ENCODE measurements around the gene RFESD. TPM values are rescaled to one million over a fixed set of nuclear protein-coding genes. Genes with fewer than 3 reads are reported as not detected.

RFESD gene
- total and polyA plus RNA-seq, 2 of the 13 experiments (the other 11 are each of a cell fraction or from before 2014, with no cell fraction given) = 1.1 to 2.2 TPM

GRCh38 chr5:95620870-95621838 lies 25.4 kb upstream of the RFESD start (continued):
- TF ChIP-seq ZBTB33 (CRISPR knock-in tag; IDR thresholded peaks at IDR 0.05) = peak; percentile 79
- TF ChIP-seq ZBTB39 (CRISPR knock-in tag; IDR thresholded peaks at IDR 0.05) = peak; percentile 81; the same call in 1 of the 2 replicates
- peak; percentile 87; the same call in 1 of the 2 replicates for TF ChIP-seq RNF2 (conservative IDR thresholded peaks at IDR 0.05; ENCODE audit: low read depth)
- no peak for TF ChIP-seq STAT6 (CRISPR knock-in tag; IDR thresholded peaks at IDR 0.05; ENCODE audit: borderline replicate concordance)
- no peak for TF ChIP-seq IKZF1 (IDR thresholded peaks at IDR 0.05)
- peak; percentile 78; the same call in 1 of the 2 replicates for TF ChIP-seq ZNF232 (CRISPR knock-in tag; IDR thresholded peaks at IDR 0.05; ENCODE audit: borderline replicate concordance)
- TF ChIP-seq ZNF768 (CRISPR knock-in tag; IDR thresholded peaks at IDR 0.05) = peak; percentile 69; the same call in 1 of the 2 replicates
- TF ChIP-seq ZNF446 (CRISPR knock-in tag; IDR thresholded peaks at IDR 0.05) = peak; percentile 93; the same call in 1 of the 2 replicates
- peak; percentile 79; the same call in 1 of the 2 replicates for TF ChIP-seq ZBTB2 (CRISPR knock-in tag; IDR thresholded peaks at IDR 0.05; ENCODE audit: low read depth)
- TF ChIP-seq ZNF589 (CRISPR knock-in tag; conservative IDR thresholded peaks at IDR 0.05) = peak; percentile 58
- TF ChIP-seq, protein P1, sequence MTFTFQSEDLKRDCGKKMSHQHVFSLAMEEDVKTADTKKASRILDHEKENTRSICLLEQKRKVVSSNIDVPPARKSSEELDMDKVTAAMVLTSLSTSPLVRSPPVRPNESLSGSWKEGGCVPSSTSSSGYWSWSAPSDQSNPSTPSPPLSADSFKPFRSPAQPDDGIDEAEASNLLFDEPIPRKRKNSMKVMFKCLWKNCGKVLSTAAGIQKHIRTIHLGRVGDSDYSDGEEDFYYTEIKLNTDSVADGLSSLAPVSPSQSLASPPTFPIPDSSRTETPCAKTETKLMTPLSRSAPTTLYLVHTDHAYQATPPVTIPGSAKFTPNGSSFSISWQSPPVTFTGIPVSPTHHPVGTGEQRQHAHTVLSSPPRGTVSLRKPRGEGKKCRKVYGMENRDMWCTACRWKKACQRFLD (CRISPR knock-in tag; IDR thresholded peaks at IDR 0.05; ENCODE audit: borderline replicate concordance) = peak; percentile 76; the same call in 1 of the 2 replicates
- peak; percentile 9; the same call in 1 of the 2 replicates for TF ChIP-seq STAG1 (CRISPR knock-in tag; IDR thresholded peaks at IDR 0.05)
- no peak for TF ChIP-seq TIGD3 (CRISPR knock-in tag; IDR thresholded peaks at IDR 0.05; ENCODE audit: borderline replicate concordance)
- peak; percentile 69 for TF ChIP-seq RFXAP (CRISPR knock-in tag; IDR thresholded peaks at IDR 0.05; ENCODE audit: borderline replicate concordance)
- peak; percentile 71; the same call in 1 of the 2 replicates for TF ChIP-seq ZNF563 (CRISPR knock-in tag; IDR thresholded peaks at IDR 0.05)
- peak; percentile 95 for TF ChIP-seq RFX5 (IDR thresholded peaks at IDR 0.05; ENCODE audit: low read depth, low read length)
